Activated CD8-positive, alpha-beta memory T cell treated with anti-CD3 and anti-CD28 coated beads, Interleukin-2, amount 50 U/mL, for 4 hours (primary cell): ENCODE data around the gene TRNAU1AP.
"Not testable (repeated sequence)": the region's sequence is repeated elsewhere in the genome, so short reads cannot be mapped to it uniquely, and the experiment has no call there.

Experiments used
- DNase-seq: peaks from one replicate; pipeline ENCODE4 v3.0.0-alpha.2; 2020

TRNAU1AP gene

DNA sequence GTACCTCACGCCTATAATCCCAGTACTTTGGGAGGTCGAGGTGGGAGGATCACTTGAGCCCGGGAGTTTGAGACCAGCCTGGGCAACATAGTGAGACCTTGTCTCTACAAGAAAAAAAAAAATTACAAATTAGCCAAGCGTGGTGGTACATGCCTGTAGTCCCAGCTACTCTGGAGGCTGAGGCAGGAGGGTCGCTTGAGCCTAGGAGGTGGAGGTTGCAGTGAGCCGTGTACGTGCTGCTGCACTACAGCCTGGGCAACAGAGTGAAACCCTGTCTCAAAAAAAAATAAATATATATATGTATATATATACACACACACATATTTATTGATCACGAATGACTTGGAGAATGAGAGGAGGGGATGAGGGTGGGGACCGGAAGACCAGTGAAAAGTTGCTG is 30.3 kb upstream of the TRNAU1AP start:
- DNase-seq, result not testable (repeated sequence)

GRCh38 chr1:28525002-28525642 is 27.8 kb upstream of the TRNAU1AP start:
- DNase-seq, result not testable (repeated sequence)

GRCh38 chr1:28526886-28527285 is 26.0 kb upstream of the TRNAU1AP start:
- DNase-seq, result no peak

DNA sequence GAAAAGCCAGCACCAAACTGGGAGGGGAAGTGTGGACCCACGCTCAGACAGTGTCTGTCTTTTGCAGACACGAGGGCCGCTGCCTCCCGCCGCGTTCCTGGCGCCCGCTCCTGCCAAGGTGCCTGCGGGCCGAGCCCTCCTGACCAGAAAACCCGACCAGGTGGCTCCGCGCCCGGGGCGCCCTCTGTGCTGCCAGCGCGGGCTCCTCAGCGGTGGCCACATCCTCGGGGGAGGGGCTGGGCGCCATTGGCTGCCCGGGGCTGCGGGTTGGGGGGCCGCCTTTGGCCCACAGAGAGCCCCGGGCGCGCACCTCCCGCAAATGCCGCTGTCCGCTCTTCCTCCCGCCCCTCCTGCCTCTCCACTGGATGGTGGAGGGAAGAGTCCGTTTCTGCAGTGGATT is 22.4 kb upstream of the TRNAU1AP start:
- no peak for DNase-seq

DNA sequence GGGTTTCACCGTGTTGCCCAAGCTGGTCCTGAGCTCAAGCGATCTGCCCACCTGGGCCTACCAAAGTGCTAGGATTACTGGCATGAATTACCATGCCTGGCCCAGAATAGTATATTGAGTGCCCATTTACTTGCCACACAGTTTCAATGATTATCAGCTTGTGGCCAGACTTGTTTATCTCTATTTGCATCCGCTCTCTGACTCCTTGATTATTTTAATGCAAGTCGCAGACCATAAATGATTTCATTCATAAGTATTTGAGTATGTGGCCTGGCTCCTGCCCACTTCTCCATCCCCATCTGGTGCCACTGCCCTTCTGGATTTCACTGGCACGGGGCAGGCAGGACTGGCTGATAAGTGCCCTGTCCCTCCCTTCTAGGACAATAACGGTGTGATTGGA is 18.2 kb upstream of the TRNAU1AP start:
- DNase-seq, result no peak

DNA sequence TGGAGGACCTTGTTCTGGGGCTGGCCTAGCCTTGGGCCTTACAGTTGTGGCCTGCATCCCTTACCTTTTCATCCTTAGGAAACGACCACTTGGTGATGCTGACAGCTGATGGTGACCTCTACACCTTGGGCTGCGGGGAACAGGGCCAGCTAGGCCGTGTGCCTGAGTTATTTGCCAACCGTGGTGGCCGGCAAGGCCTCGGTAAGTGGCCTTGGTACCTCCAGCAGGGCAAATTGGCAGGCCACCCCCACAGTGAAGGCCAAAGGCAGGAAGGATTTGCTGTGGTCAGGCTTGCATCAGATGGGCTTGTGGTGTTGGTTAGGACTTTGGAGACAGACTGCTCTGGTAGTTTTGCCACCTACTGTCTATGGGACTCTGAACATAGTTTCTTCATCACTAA is 17.7 kb upstream of the TRNAU1AP start:
- DNase-seq, result no peak

DNA sequence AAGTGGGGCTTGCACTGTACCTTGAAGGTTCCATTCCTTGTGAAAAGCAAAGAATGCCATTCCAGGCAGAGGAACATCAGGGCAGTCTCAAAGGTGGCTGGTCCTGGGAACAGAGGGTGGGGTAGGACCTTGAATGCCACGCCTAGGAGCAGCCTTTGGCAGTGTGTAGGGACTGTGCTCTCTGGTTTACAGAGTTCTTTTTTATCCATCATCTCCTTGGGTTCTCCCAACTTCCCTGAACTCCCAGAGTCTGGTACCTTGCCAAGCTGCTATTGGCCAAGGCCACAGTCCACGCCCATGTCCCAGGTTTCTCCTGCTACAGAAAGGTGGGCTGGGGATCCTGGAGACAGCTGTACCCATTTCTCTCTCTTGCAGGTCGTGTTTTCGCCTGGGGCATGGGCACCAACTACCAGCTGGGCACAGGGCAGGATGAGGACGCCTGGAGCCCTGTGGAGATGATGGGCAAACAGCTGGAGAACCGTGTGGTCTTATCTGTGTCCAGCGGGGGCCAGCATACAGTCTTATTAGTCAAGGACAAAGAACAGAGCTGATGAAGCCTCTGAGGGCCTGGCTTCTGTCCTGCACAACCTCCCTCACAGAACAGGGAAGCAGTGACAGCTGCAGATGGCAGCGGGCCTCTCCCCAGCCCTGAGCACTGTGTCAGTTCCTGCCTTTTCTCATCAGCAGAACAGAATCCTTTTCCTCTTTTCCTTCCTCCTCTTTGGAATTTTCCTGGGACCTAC is 15.3 kb upstream of the TRNAU1AP start:
- DNase-seq, result no peak

DNA sequence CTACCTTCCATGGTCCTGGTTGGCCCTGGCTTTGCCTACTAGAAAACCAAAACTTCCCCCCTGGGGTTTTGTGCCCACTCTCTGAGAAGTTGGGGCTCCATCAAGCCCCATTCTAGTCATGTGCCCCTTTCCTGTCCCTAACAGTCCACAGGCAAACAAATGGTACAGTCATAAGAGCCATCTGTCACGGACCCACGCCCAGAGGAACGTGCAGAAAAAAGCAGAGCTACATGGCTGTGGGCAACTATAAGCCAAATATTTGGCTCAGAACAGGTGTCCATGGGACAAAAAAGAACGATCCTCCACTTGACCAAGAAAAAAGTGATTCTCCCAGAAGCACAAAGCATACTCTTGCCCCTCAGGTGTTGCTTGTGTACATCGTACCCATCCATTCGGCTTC is 14.6 kb upstream of the TRNAU1AP start:
- DNase-seq, result no peak

DNA sequence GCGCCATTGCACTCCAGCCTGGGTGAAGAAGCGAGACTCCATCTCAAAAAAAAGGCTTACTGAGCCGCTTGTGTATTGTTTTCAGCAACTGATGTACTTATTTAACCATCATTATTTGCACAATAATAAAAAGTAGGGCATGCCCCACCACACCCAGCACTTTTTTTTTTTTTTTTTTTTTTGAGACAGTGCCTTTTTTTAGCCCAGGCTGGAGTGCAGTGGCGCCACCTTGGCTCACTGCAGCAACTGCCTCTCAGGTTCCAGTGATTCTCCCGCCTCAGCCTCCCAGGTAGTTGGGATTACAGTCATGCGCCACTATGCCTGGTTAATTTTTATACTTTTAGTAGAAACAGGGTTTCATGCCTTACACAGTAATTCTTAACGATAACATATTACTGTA is 12.2 kb upstream of the TRNAU1AP start:
- no peak for DNase-seq

DNA sequence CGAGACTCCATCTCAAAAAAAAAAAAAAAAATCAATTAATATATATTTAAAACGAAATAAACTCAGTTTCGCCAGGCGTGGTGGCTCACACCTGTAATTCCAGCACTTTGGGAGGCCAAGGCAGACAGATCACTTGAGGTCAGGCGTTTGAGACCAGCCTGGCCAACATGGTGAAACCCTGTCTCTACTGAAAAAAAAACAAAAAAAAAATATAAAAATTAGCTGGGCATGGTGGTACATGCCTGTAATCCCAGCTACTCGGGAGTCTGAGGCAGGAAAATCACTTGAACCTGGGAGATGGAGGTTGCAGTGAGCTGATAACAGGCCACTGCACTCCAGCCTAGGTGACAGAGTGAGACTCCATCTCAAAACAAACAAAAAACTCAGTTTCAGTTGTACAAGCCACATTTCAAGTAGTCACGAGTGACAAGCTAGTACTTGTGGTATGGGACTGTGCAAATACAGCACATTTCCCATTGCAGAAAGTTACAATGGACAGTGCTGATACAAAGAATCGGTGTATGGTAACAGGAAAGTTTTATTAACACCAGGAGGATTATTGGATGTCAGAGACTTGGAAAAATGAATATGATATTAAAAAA is 11.4 kb upstream of the TRNAU1AP start:
- not testable (repeated sequence) for DNase-seq

GRCh38 chr1:28545246-28545628 is 7.6 kb upstream of the TRNAU1AP start:
- DNase-seq, result no peak

GRCh38 chr1:28548318-28548717 is 4.6 kb upstream of the TRNAU1AP start:
- no peak for DNase-seq

DNA sequence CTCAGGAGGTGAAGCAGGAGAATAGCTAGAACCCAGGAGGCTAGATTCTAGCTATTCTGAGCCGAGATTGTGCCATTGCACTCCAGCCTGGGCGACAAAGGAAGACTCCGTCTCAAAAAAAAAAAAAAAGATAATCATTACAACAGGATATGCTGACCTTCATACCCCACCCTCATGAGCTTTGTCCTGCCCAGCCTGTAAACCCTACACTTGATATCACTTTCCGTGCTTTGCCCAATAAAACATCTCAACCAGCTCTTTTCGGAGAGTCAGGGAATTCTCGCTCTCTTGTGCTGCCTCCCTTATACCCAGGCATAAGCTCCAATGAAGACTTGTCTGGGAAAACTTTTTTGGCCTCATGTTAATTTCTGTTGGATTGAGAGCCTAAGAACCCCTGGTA is 1.5 kb upstream of the TRNAU1AP start:
- DNase-seq, result no peak

DNA sequence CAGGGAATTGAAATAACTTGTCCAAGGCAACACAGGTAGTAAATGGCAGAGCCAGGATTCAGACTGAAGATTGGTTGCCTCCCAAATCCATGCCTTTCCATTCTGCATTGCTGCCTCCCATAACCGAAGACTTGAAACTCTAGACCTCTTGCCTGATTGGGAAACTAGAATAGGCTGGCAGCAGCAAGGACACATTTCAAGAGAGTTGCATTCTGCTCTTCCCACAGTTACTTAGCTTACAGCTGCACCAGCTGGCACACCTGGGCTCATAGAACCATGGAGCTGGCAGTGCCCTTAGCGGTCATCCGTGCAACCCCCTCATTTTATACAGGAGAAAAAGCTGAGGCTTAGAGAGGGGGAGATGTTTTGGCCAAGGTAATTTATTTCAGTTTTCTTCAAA is 8.0 kb downstream of the TRNAU1AP start:
- DNase-seq, result no peak

GRCh38 chr1:28564310-28564709 is 11.4 kb downstream of the TRNAU1AP start:
- no peak for DNase-seq

GRCh38 chr1:28565040-28565439 is 12.2 kb downstream of the TRNAU1AP start:
- no peak for DNase-seq

DNA sequence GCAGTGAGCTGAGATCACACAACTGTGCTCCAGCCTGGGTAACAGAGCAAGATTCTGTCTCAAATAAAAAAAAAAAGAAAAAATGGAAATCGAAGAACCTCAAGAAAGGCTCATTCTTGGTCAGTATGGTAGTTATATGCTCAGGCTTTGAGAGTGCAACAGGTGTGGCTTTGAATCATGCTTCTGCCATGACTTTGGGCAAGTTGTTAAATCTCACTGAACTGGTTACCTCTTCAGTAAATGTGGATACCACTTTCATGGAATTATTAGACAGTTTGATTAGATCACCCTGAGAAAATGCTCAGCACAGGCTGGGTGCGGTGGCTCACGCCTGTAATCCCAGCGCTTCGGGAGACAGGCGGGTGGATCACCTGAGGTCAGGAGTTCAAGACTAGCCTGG is 12.8 kb downstream of the TRNAU1AP start:
- DNase-seq, result no peak

GRCh38 chr1:28566931-28567330 is 14.0 kb downstream of the TRNAU1AP start:
- no peak for DNase-seq

DNA sequence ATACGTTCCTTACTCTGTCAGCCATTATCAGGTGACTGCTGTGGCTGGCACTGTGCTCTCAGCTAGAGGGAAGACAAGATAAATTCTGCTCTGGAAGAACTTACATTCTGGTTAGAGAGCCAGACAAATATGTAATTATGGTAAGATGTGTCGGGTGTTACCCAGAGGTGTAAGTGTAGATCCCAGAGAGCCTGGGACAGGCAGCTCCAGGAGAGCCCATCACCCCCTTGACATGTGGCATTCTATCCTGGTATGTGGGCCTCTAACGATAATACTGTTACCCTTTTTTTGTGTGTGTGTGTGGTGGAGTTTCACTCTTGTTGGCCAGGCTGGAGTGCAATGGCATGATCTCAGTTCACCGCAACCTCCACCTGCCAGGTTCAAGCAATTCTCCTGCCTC is 19.0 kb downstream of the TRNAU1AP start:
- DNase-seq, result no peak

DNA sequence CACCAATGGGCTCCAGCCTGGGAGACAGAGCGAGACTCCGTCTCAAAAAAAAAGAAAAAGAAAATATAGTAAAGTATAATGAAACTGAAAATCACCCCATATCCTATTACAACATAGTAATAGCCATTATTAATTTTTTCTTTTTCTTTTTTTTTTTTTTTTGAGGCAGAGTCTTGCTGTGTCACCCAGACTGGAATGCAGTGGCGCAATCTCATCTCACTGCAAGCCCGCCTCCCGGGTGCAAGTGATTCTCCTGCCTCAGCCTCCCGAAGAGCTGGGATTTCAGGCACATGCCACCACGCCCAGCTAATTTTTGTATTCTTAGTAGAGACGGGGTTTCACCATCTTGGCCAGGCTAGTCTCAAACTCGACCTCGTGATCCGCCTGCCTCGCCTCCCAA is 20.0 kb downstream of the TRNAU1AP start:
- not testable (repeated sequence) for DNase-seq

DNA sequence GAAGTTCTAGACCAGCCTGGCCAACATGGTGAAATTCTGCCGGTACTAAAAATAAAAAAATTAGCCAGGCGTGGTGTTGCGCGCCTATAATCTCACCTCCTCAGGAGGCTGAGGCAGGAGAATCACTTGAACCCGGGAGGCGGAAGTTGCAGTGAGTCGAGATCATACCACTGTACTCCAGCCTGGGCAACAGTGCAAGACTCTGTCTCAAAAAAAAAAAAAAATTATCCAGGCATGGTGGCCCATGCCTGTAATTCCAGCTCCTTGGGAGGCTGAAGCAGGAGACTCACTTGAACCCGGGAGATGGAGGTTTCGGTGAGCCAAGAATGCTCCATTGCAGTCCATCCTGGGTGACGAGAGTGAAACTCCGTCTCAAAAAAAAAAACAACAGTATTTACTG is 20.7 kb downstream of the TRNAU1AP start:
- DNase-seq, result no peak

DNA sequence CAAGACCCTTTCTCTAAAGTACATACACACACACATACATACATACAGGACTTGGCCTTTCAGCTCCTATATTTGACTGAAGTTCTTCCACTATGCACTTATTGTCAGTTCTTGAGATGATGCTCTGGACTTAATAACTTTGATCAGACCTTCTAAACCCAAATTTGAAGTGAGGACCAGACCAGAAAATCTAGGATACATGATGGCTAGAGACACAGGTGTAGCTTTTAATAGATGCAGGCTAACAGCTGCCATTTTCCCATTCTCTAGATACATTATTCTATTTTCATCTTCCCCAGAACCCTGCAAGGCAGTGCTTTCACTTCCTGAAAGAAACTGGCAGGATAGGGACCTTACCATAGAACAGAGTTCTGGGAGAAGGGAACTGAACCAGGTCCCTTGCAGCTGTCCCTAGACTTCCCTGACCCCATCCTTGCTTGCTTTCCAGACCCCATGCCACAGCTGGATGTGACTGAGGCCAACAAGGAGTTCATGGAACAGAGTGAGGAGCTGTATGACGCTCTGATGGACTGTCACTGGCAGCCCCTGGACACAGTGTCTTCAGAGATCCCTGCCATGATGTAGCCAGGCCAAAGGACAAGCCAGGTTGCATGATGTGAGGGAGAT is 24.3 kb downstream of the TRNAU1AP start:
- DNase-seq, result no peak

- no peak for DNase-seq
Observed at GRCh38 chr1:28577738-28578536, 25.1 kb downstream of the TRNAU1AP start.
